Type B pancreatic cell (in vitro differentiated cells): ENCODE results near the gene CHAC1. TPM values are rescaled to one million over a fixed set of nuclear protein-coding genes. Genes with fewer than 3 reads are reported as not detected.

Source experiments
- DNase-seq: peaks from one replicate; pipeline ENCODE4 v3.0.0; 2021; ENCODE audit warnings: mixed read lengths; ENCODE audit not compliant: unreplicated experiment; ENCODE audit errors: extremely low spot score
- H3K27ac Mint-ChIP-seq: 2 replicates; pipeline ENCODE4 v1.8.0; 2021; ENCODE audit warnings: mild to moderate bottlenecking, mixed read lengths
- H3K27me3 Mint-ChIP-seq: 2 replicates; pipeline ENCODE4 v1.8.0; 2021; ENCODE audit warnings: mixed read lengths
- H3K36me3 Mint-ChIP-seq: 2 replicates; pipeline ENCODE4 v1.8.0; 2021; ENCODE audit warnings: mixed read lengths
- H3K4me1 Mint-ChIP-seq: one replicate; pipeline ENCODE4 v1.8.0; 2021; ENCODE audit warnings: mixed read lengths; ENCODE audit not compliant: unreplicated experiment
- H3K4me3 Mint-ChIP-seq: 2 replicates; pipeline ENCODE4 v1.8.0; 2021; ENCODE audit warnings: mild to moderate bottlenecking, mixed read lengths
- H3K9me3 Mint-ChIP-seq: 2 replicates; pipeline ENCODE4 v1.8.0; 2021; ENCODE audit warnings: mixed read lengths
- total RNA-seq: library from RNA; stranded (reverse); gene quantifications from 2 replicates; pipeline ENCODE4 v1.2.1, GENCODE V29; 2021; ENCODE audit warnings: low replicate concordance
- TF ChIP-seq, protein P1 (sequence below): fragments of 200-600 bp; sonication (generic); conservative IDR thresholded peaks from 2 replicates; pipeline ENCODE4 v1.5.0; 2021; ENCODE audit warnings: antibody characterized with exemption, mild to moderate bottlenecking

The CHAC1 gene
- total RNA-seq, 1 donor from 2014 or later = 7.8 TPM

DNA sequence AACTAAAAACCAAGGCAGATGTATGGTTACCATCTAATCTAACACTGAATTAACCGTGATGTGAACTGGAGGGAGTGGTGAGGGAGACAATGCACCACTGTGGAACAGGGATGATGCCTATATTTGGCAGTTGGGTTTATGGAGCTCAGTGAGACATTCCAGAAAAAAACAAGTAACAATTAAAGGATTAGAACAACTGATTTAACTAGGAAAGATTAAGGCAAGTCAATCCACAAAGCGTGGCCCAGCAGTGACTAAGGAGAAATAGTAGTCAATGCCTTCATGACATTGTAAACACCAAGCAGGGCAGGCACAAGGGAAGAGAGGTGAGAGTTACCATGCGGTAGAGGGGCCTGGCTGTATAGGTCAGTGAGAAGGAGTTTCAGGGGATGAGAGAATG lies 38.1 kb downstream of the CHAC1 start:
- TF ChIP-seq, protein P1, sequence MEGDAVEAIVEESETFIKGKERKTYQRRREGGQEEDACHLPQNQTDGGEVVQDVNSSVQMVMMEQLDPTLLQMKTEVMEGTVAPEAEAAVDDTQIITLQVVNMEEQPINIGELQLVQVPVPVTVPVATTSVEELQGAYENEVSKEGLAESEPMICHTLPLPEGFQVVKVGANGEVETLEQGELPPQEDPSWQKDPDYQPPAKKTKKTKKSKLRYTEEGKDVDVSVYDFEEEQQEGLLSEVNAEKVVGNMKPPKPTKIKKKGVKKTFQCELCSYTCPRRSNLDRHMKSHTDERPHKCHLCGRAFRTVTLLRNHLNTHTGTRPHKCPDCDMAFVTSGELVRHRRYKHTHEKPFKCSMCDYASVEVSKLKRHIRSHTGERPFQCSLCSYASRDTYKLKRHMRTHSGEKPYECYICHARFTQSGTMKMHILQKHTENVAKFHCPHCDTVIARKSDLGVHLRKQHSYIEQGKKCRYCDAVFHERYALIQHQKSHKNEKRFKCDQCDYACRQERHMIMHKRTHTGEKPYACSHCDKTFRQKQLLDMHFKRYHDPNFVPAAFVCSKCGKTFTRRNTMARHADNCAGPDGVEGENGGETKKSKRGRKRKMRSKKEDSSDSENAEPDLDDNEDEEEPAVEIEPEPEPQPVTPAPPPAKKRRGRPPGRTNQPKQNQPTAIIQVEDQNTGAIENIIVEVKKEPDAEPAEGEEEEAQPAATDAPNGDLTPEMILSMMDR = no peak
- Mint-ChIP-seq H3K4me1 (no peaks in the 10 kb centered on the region), H3K9me3 (no peaks in the 10 kb centered on the region), H3K4me3 (no peak overlapping the region), H3K27ac (no peak overlapping the region), H3K36me3 (peaks cover 45% of the 10 kb centered on the region), H3K27me3 (no peaks in the 10 kb centered on the region)
- no peak for DNase-seq

DNA sequence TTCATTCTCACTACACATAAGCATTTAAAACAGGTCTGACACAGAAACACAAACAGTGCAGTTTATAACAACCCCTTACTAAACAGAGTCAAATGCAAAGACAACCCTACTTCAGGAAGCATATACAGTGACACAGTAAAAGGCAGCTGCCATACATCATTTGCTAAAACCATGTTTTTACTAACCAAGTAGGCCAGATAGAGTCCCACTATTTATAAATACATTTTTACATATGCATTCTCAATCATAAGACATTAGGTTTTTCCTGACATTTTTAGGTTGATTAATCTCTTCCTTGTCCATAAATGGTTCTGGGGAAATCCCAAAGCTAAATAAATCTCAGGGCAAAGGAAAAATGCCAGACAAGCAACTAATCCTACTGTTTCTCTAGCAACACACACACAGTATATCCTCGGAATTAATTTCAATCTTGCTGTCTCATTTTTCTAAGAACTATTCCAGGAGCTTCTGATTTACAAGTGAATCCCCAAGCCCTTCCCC lies 39.0 kb downstream of the CHAC1 start:
- no peaks in the 10 kb centered on the region for H3K9me3 Mint-ChIP-seq
- H3K27ac Mint-ChIP-seq = no peak overlapping the region
- TF ChIP-seq, protein P1 = no peak
- no peaks in the 10 kb centered on the region for H3K27me3 Mint-ChIP-seq
- H3K4me3 Mint-ChIP-seq = no peak overlapping the region
- H3K36me3 Mint-ChIP-seq = peaks cover 39% of the 10 kb centered on the region
- H3K4me1 Mint-ChIP-seq = no peaks in the 10 kb centered on the region
- DNase-seq = no peak

DNA sequence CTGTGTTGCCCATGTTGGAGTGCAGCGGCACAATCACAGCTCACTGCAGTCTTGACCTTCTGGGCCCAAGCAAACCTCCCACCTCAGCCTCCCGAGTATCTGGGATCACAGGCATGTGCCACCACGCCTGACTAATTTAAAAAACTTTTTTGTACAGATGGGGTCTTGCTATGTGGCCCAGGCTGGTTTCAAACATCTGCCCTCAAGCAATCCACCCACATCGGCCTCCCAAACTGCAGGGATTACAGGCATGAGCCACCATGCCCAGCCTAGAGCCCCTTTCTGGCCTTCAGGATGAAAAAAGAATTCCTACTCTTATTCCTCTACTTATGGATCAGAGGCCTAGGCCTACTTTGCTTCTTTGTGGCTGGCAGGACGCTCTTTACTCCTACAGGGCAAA lies 39.6 kb downstream of the CHAC1 start:
- H3K36me3 Mint-ChIP-seq = peaks cover 35% of the 10 kb centered on the region
- no peaks in the 10 kb centered on the region for H3K27me3 Mint-ChIP-seq
- DNase-seq = no peak
- H3K4me1 Mint-ChIP-seq = no peaks in the 10 kb centered on the region
- H3K9me3 Mint-ChIP-seq = no peaks in the 10 kb centered on the region
- no peak overlapping the region for H3K27ac Mint-ChIP-seq
- TF ChIP-seq, protein P1 = no peak
- H3K4me3 Mint-ChIP-seq = no peak overlapping the region

DNA sequence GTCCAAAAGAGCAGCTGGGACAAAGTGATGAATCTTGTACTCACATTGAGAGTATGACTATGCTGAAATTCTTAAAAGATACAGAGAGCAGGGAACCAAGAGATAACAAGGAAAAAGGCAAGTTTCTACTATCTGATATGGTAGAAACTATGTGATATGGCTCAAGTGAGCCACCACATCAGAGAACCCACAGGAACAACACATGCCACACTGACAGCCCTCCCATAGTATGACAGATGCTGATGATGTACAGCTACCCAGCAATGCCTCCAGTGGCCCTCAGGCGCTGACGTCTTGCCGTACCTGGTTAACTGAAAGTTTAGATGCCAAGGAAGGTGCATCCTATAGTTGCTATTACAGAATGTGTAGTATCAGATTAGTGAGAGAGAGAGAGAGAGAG lies 42.4 kb downstream of the CHAC1 start:
- no peak overlapping the region for H3K4me3 Mint-ChIP-seq
- TF ChIP-seq, protein P1 = no peak
- H3K9me3 Mint-ChIP-seq = no peaks in the 10 kb centered on the region
- no peak for DNase-seq
- H3K27me3 Mint-ChIP-seq = no peaks in the 10 kb centered on the region
- H3K27ac Mint-ChIP-seq = peak overlapping the region; percentile 52
- H3K4me1 Mint-ChIP-seq = no peaks in the 10 kb centered on the region
- peaks cover 27% of the 10 kb centered on the region for H3K36me3 Mint-ChIP-seq

DNA sequence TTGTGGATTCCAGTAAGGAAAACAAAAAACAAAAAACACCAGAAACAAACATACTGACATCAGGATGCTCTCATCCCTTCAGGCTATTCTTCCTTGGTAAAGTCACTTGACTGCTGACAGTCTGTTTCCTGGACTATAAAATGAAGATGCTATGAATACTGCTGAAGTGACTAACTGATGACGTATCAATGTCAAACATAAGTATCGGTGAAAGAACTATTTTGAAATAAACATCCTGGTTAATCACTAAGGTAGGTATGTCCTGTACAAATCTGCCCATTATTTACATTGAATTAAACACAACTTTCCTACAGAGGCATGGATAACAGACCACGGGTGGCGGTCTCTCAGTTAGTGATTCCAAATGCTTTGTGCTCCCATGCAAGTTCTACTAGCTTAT lies 45.9 kb downstream of the CHAC1 start:
- Mint-ChIP-seq H3K4me3 (no peak overlapping the region), H3K27me3 (no peaks in the 10 kb centered on the region), H3K9me3 (no peaks in the 10 kb centered on the region), H3K27ac (no peak overlapping the region), H3K36me3 (peaks cover 21% of the 10 kb centered on the region), H3K4me1 (no peaks in the 10 kb centered on the region)
- TF ChIP-seq, protein P1 = no peak
- no peak for DNase-seq
